Right kidney (tissue), 1 donor: ENCODE data around the gene RASA3.
A peak's percentile ranks its signal among the peaks of the same experiment; 100 is the strongest.
"Not testable (repeated sequence)": the region's sequence is repeated elsewhere in the genome, so short reads cannot be mapped to it uniquely, and the experiment has no call there.

Experiments used
- DNase-seq: peaks from one replicate; pipeline ENCODE4 v3.0.0-alpha.2; 2016

Gene RASA3

GRCh38 chr13:114101358-114102130, 30.9 kb downstream of the RASA3 start:
- DNase-seq, result no peak

DNA sequence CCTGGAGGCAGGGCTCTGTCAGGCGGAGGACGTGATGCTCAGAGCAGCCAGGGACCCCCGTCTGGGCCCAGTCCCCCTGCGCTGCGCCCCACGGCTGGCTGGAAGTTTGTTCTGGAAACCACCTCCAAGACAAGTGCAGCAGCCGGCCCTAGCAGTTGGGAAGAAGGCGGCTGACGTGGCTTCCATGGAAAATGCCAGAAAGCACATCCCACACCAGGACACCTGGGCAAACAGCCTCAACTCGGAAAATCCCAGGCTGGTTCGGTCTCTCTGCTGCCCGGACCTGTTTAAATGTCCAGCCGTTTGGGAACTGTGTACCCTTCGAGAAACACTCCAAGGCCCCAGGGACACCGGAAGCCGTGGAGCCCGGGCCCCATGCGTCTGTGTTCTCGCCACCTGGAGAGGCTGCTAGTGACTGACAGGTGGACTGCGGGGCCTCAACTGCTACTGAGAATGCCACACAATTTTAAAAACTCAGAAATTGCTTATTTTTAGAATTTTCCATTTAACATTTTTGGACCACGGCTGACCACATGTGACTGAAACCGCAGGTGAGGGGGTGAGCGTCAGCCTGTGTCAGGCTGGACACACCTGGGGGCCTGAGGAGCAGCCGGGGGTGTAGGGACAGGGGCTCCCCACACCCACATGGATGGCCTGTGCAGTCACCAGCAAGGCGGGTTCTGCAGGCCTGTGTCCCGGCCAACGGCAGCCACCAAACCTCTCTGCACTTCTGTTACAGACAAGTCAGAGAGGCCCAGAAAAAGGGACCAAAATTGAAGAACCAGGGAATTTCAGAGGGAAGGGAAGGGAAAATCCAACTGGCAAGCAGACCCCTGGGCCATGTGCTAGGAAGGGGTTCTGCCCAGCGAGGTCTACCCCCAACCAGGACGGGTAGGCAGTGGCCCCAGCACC, 31.7 kb downstream of the RASA3 start:
- DNase-seq, result no peak

GRCh38 chr13:114099918-114100445, 32.4 kb downstream of the RASA3 start:
- DNase-seq, result no peak

DNA sequence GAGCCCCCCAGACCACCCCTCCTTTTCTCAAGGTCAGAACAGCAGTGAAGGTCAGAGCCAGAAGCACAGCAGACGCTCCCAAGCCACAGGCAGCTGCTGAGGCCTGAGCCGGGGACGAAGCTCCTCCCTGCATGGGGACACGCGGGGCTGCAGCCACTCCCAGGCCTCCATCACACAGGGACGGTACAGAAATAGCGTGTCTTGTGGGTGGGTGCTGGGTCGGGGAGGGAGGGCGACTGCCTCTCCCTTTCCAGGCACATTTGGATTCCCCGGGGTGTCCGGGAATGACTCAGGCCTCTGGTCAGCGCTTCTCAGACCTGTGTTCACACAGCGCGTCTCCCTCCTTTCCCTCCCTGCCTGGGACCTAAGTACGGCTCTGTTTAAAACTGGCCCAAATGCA, 33.2 kb downstream of the RASA3 start:
- peak; percentile 59 for DNase-seq

DNA sequence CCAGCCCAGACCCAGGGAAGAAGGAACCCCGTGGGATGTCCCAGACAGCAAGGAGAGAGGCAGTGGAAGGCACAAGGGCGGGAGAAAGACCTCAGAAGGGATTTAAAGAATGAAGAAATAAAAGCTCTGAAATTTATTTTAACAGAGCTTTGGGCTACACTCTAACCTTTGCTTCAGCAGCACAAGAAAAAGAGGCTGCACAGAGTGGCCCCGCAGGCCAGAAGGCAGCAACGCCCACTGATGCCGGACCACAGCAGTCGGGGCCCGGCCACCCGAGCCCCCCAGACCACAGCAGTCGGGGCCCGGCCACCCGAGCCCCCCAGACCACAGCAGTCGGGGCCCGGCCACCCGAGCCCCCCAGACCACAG, 33.8 kb downstream of the RASA3 start:
- DNase-seq, result not testable (repeated sequence)

DNA sequence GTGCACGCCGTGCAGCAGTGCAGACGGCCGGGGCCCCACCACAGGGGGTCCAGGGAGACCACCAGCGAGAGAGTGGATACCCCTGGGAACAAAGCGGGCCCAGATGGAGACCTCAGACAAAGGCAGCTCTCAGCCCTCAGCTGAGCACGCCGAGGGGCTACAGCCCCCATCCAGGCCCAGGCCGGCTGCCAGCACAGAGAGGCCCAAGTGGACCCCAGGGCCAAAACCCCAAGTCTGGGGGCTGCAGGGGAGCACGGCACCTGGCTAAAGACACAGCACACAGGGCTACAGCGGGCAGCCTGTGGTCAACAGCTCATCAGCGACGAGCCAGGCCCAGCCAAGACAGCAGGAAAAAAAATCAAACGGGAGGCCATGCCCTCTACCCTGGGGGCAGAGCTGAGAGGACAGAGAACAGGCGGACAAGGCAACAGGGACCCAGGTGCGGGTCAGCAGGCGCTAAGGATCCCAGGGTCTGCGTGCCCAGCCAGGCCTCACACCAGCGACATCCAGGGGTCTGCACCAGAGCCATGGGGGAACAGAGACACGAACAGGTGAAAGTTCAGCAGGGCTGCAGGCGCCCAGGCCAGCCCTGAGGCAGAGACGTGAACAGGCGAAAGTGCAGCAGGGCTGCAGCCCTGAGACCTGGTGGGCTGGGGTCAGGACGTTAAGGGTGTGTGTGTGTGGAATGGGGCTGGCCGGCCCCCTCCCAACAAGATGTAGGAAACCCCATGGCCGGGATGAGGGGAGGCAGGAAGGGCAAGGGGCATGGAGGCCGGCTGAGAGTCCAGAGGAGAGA, 34.3 kb downstream of the RASA3 start:
- no peak for DNase-seq

DNA sequence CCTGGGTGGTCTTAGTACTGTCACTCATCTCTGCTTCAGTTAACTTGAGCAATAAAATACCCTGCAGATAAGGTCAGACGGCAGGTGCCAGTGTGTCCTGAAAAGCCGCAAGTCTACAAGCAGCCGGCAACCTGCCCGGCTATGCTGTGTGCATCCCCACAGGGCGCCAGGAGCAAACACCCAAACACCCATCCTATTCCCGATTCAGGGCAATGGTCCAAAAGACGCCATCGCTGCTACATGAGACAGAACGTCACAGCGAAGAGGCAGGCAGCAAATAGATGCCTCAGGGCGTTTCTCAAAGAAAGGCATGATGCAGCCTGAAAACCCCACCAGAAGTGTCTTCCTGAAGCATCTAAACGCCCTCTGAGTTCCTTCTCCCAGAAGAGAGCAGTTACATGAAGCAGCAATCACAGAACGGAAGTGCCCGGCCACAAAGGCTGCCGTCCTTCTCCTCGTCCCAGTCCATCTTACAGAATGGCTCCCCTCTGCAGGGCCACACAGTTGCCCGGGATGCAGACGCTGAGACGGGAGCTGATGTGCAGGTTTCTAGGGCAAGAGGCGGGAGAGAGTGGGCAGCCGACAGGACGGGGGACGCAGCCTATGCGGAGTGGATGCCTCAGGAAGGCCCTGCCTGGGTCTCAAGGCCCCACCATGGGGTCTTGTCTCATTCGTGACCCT, 35.1 kb downstream of the RASA3 start:
- DNase-seq, result no peak

DNA sequence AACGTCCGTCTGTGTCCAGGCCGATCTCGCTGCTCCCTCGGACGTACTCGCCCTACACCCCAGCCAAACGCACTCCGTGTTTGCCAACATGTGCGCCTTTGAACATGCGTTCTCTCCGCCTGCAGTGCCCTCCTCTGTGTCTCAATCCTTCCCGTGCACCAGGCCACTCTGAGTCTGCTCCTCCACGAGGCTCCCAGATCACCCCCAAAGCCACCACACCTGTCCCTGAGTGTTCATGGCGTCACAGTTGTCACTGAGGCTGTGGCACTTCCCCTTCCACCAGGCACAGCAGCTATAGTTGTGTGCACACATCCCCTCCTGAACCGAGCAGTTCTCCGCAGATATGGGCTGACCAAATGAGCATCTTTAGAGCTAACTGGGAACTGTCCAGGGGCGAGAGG, 35.6 kb downstream of the RASA3 start:
- no peak for DNase-seq

GRCh38 chr13:114096031-114096485, 36.4 kb downstream of the RASA3 start:
- DNase-seq, result no peak

DNA sequence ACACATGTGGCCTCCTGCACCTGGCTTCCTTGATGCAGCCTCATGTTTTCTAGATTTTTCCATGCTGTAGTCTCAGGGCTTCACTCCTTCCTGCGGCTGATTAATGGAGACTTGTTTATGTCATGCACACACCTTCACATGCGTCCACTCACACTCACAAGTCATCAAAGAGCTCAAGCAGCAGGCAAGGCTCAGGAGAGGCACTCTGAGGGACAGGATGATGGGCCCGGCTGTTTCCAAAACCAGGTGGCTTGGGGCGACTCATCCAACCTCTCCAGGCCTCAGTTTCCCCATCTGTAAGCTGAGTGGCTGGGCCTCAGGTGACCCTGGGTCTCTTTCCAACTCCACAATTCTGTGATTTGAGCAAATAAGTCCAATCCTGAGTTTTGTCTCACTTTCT, 36.9 kb downstream of the RASA3 start:
- no peak for DNase-seq

DNA sequence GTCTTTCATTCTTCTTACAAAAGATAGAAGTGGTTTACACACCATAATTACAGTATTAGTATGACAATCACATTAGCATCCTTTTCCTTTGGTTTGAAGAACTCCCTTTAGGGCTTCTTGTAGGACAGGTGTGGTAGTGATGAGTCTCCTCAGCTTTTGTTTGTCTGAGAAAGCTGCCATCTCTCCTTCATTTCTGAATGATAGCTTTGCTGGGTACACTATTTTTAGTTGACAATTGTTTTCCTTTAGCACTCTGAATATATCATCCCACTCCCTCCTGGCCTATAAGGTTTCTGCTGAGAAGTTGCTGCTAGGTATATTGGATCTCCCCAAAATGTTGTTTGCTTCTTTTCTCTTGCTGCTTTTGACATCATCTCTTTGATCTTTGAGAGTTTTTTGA, 39.3 kb downstream of the RASA3 start:
- no peak for DNase-seq

- DNase-seq, result no peak
Observed at GRCh38 chr13:114092468-114092867, 40.0 kb downstream of the RASA3 start.

DNA sequence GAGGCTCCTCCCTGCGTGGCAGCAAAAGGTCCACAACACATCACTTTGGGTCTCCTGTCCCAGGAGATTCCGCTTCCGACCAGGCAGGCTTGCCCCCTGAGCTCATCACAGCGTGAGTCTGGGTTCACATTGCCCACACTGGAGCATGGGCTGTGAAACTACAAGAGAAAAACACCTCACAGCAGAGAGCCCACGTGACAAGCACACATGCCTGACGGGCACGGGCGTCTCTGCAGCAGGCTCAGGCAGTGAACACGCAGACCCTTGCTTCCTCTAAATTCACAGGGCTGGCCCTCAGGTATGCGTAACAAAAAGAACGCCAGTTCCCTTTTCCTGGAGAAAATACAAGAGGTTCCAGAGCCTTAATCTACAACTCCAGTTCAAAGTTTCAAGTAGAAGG, 41.9 kb downstream of the RASA3 start:
- DNase-seq, result no peak

GRCh38 chr13:114089751-114090400, 42.5 kb downstream of the RASA3 start:
- no peak for DNase-seq

GRCh38 chr13:114089341-114089740, 43.1 kb downstream of the RASA3 start:
- no peak for DNase-seq

DNA sequence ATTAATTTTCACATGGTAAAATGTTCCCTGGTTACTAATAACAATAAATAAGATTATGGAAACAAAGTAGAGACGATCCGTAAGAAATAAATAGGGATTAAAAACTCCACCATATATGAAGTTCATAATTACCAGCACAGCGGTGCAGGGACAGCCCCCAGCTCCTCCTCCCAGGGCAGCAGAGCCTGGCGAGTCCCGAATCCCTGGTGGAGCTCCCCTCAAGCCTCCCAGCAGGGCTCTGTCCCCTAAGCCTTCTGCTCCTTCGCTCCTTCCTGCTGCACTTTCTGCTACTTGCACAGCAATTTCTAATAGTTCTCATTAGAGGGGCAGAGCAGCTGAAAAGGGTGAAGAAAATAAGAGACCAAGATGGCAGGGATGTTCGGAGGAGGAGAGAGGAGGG, 43.6 kb downstream of the RASA3 start:
- no peak for DNase-seq

GRCh38 chr13:114088234-114088633, 44.2 kb downstream of the RASA3 start:
- DNase-seq, result no peak

GRCh38 chr13:114087430-114087829, 45.0 kb downstream of the RASA3 start:
- no peak for DNase-seq

GRCh38 chr13:114082849-114083645, 49.4 kb downstream of the RASA3 start:
- DNase-seq, result no peak
